MM.1S (cell line): ENCODE data around the gene VPS8.
A peak's percentile ranks its signal among the peaks of the same experiment; 100 is the strongest.

Source experiments
- DNase-seq: peaks from one replicate; pipeline ENCODE4 v3.0.0-alpha.2; 2015
- H2AFZ ChIP-seq: fragments of 300-600 bp; sonication (generic); 2 replicates; pipeline ENCODE4 v1.6.0; 2016; ENCODE audit warnings: antibody characterized with exemption, low read length
- H3F3A ChIP-seq: fragments of 300-600 bp; sonication (generic); 2 replicates; pipeline ENCODE4 v1.6.1; 2016; ENCODE audit warnings: mild to moderate bottlenecking, antibody characterized with exemption, low read length, moderate library complexity, mixed read lengths; ENCODE audit not compliant: insufficient read depth
- H3K27ac ChIP-seq: fragments of 300-600 bp; sonication (generic); 2 replicates; pipeline ENCODE4 v1.5.1; 2016; ENCODE audit warnings: mild to moderate bottlenecking, low read length
- H3K27me3 ChIP-seq: fragments of 300-600 bp; sonication (generic); replicated peaks from 2 replicates; pipeline ENCODE4 v1.6.0; 2016; ENCODE audit warnings: low read length; ENCODE audit not compliant: insufficient read depth
- H3K36me3 ChIP-seq: fragments of 300-600 bp; sonication (generic); replicated peaks from 2 replicates; pipeline ENCODE4 v1.6.1; 2016; ENCODE audit warnings: mild to moderate bottlenecking, low read length, mixed read lengths; ENCODE audit not compliant: insufficient read depth
- H3K4me1 ChIP-seq: fragments of 300-600 bp; sonication (generic); 2 replicates; pipeline ENCODE4 v1.6.1; 2016; ENCODE audit warnings: low read length, mixed read lengths
- H3K4me2 ChIP-seq: fragments of 300-600 bp; sonication (generic); 2 replicates; pipeline ENCODE4 v1.6.0; 2016; ENCODE audit warnings: low read depth, low read length
- H3K4me3 ChIP-seq: fragments of 300-600 bp; sonication (generic); 2 replicates; pipeline ENCODE4 v1.5.1; 2016; ENCODE audit warnings: low read length, mixed read lengths
- H3K79me2 ChIP-seq: fragments of 300-600 bp; sonication (generic); 2 replicates; pipeline ENCODE4 v1.6.1; 2016; ENCODE audit warnings: mixed run types, low read length, mixed read lengths
- H3K9ac ChIP-seq: fragments of 300-600 bp; sonication (generic); 2 replicates; pipeline ENCODE4 v1.6.1; 2016; ENCODE audit warnings: low read length, mixed read lengths
- H3K9me2 ChIP-seq: fragments of 300-600 bp; sonication (generic); replicated peaks from 2 replicates; pipeline ENCODE4 v1.6.1; 2016; ENCODE audit warnings: mild to moderate bottlenecking, low read length, mixed read lengths; ENCODE audit not compliant: insufficient read depth
- H3K9me3 ChIP-seq: fragments of 300-600 bp; sonication (generic); replicated peaks from 2 replicates; pipeline ENCODE4 v1.6.1; 2016; ENCODE audit warnings: mild to moderate bottlenecking, low read length, mixed read lengths; ENCODE audit not compliant: insufficient read depth
- H4K20me1 ChIP-seq: fragments of 300-600 bp; sonication (generic); 2 replicates; pipeline ENCODE4 v1.6.1; 2016; ENCODE audit warnings: mild to moderate bottlenecking, low read length, moderate library complexity, mixed read lengths; ENCODE audit not compliant: insufficient read depth
- CTCF ChIP-seq: fragments of 300-600 bp; sonication (generic); IDR thresholded peaks from 2 replicates; pipeline ENCODE4 v1.5.1; 2016; ENCODE audit warnings: antibody characterized with exemption, low read length, mixed read lengths
- EZH2 ChIP-seq: fragments of 300-600 bp; sonication (generic); optimal IDR thresholded peaks from 2 replicates; pipeline ENCODE3; 2017; ENCODE audit warnings: low read depth, mild to moderate bottlenecking, antibody characterized with exemption, low read length, mixed read lengths
- EZH2phosphoT487 ChIP-seq: fragments of 300-600 bp; sonication (generic); IDR thresholded peaks from 2 replicates; pipeline ENCODE4 v1.6.1; 2018; ENCODE audit warnings: antibody characterized with exemption, low read length

The VPS8 gene

DNA sequence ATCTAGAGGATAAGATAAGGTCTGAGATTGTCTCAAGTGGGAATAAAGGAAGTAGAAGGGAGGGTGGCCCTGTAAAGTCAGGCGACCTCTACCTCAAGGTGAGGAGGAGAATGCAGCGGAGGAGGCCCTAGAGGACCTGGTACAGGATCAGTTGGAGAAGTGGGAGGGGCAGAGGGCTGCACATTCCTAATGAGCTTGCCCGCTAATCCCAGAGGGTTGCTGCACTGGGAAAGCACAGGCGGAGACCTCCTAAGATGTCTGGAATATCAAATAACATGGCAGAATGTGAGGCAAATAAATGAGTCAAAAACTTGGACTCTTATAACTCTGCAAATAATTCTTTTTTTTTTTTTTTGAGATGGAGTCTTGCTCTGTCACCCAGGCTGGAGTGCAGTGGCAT, 30.2 kb upstream of the VPS8 start:
- Histone ChIP-seq H3F3A (no peaks in the 10 kb centered on the region), H3K9ac (no peak overlapping the region), H3K9me3 (no peaks in the 10 kb centered on the region), H3K4me2 (no peak overlapping the region), H3K27me3 (peaks cover 36% of the 10 kb centered on the region), H3K4me3 (no peak overlapping the region), H3K9me2 (no peaks in the 10 kb centered on the region), H3K79me2 (no peaks in the 10 kb centered on the region), H3K36me3 (no peaks in the 10 kb centered on the region), H3K27ac (no peak overlapping the region), H4K20me1 (no peaks in the 10 kb centered on the region), H2AFZ (no peak overlapping the region), H3K4me1 (peaks cover 14% of the 10 kb centered on the region)
- no peak for DNase-seq
- TF ChIP-seq EZH2phosphoT487, result no peak
- no peak for TF ChIP-seq EZH2
- no peak for TF ChIP-seq CTCF

DNA sequence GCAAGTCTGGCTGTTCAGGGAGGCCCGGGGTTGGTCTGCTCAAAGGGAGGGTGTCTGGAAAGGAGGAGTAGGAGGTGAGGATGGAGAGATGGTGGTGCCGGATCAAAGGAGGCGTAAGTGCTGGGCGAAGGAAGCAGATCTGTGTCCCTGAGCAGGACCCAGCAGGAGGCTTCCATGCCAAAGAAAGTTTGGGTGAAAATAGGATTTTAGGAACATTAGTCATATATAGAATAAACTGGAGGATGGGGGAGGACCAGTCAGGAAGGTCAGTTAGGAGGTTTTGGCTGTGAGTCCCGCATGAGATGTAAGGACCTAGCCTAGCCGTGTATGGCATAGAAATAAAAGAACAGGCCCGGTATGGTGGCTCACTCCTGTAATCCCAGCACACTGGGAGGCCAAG, 28.6 kb upstream of the VPS8 start:
- Histone ChIP-seq H3K4me1 (peaks cover 14% of the 10 kb centered on the region), H3K4me2 (no peak overlapping the region)

GRCh38 chr3:184784731-184785500, 27.1 kb upstream of the VPS8 start:
- H3F3A ChIP-seq, result no peaks in the 10 kb centered on the region

More for the DNA sequence above, 28.6 kb upstream of the VPS8 start:
- Histone ChIP-seq H3K27ac (no peak overlapping the region), H3F3A (no peaks in the 10 kb centered on the region), H3K9me2 (no peaks in the 10 kb centered on the region), H4K20me1 (no peaks in the 10 kb centered on the region), H3K36me3 (no peaks in the 10 kb centered on the region), H3K9me3 (no peaks in the 10 kb centered on the region), H3K4me3 (no peak overlapping the region), H3K9ac (no peak overlapping the region), H3K27me3 (peaks cover 31% of the 10 kb centered on the region), H2AFZ (no peak overlapping the region), H3K79me2 (no peaks in the 10 kb centered on the region)
- TF ChIP-seq EZH2phosphoT487, result no peak
- TF ChIP-seq EZH2, result no peak
- no peak for TF ChIP-seq CTCF
- DNase-seq, result no peak

More at GRCh38 chr3:184784731-184785500, 27.1 kb upstream of the VPS8 start:
- Histone ChIP-seq H3K4me2 (peak overlapping the region; percentile 36), H3K9me3 (no peaks in the 10 kb centered on the region), H3K27ac (no peak overlapping the region), H3K9ac (no peak overlapping the region), H4K20me1 (no peaks in the 10 kb centered on the region), H3K4me1 (peaks cover 14% of the 10 kb centered on the region), H3K79me2 (no peaks in the 10 kb centered on the region), H3K36me3 (no peaks in the 10 kb centered on the region), H3K4me3 (no peak overlapping the region), H3K9me2 (no peaks in the 10 kb centered on the region), H2AFZ (no peak overlapping the region), H3K27me3 (0 out of 2 replicates have a peak, but pooled peaks cover 19% of the 10 kb centered on the region)
- no peak for TF ChIP-seq CTCF
- no peak for TF ChIP-seq EZH2
- no peak for TF ChIP-seq EZH2phosphoT487
- DNase-seq, result peak; percentile 45
